NCI-H2107 treated with DMSO at 0.1 percent for 48 hours (cell line): Measurements from ENCODE around the gene WDHD1.
A peak's percentile ranks its signal among the peaks of the same experiment; 100 is the strongest.
"Not testable (repeated sequence)": the region's sequence is repeated elsewhere in the genome, so short reads cannot be mapped to it uniquely, and the experiment has no call there.

Experiments used
- DNase-seq: peaks from one replicate; lab custom pipeline; 2025; ENCODE audit not compliant: unreplicated experiment; lab: John Stamatoyannopoulos, UW

Gene WDHD1

GRCh38 chr14:54967496-54967895, 59.4 kb downstream of the WDHD1 start:
- no peak for DNase-seq

- DNase-seq: no peak
These were observed 71.8 kb downstream of the WDHD1 start for GRCh38 chr14:54955143-54955542.

- not testable (repeated sequence) for DNase-seq
These were observed 73.3 kb downstream of the WDHD1 start for GRCh38 chr14:54953609-54954008.

- DNase-seq: not testable (repeated sequence)
These were observed 74.1 kb downstream of the WDHD1 start for GRCh38 chr14:54952803-54953202.

GRCh38 chr14:54947230-54947629, 79.7 kb downstream of the WDHD1 start:
- no peak for DNase-seq

GRCh38 chr14:54946500-54946899, 80.4 kb downstream of the WDHD1 start:
- DNase-seq: no peak

- no peak for DNase-seq
These were observed 82.0 kb downstream of the WDHD1 start for GRCh38 chr14:54944737-54945391.

- peak; percentile 30 for DNase-seq
These were observed 84.0 kb downstream of the WDHD1 start for GRCh38 chr14:54942913-54943312.

GRCh38 chr14:54936816-54937215, 90.1 kb downstream of the WDHD1 start:
- DNase-seq: no peak

GRCh38 chr14:54935958-54936357, 90.9 kb downstream of the WDHD1 start:
- DNase-seq: no peak

GRCh38 chr14:54935100-54935499, 91.8 kb downstream of the WDHD1 start:
- DNase-seq: no peak

GRCh38 chr14:54933006-54933405, 93.9 kb downstream of the WDHD1 start:
- no peak for DNase-seq

- DNase-seq: no peak
These were observed 95.1 kb downstream of the WDHD1 start for GRCh38 chr14:54931598-54932340.

- DNase-seq: no peak
These were observed 95.8 kb downstream of the WDHD1 start for GRCh38 chr14:54931101-54931500.

GRCh38 chr14:54929556-54929955, 97.3 kb downstream of the WDHD1 start:
- DNase-seq: no peak

GRCh38 chr14:54928216-54928615, 98.7 kb downstream of the WDHD1 start:
- no peak for DNase-seq

GRCh38 chr14:54927551-54927950, 99.3 kb downstream of the WDHD1 start:
- no peak for DNase-seq

- DNase-seq: not testable (repeated sequence)
These were observed 100.3 kb downstream of the WDHD1 start for GRCh38 chr14:54926570-54926969.

GRCh38 chr14:54922598-54922997, 104.3 kb downstream of the WDHD1 start:
- no peak for DNase-seq

- peak; percentile 57 for DNase-seq
These were observed 106.8 kb downstream of the WDHD1 start for GRCh38 chr14:54920052-54920451.

- DNase-seq: no peak
These were observed 107.6 kb downstream of the WDHD1 start for GRCh38 chr14:54919330-54919729.

GRCh38 chr14:54918427-54918826, 108.5 kb downstream of the WDHD1 start:
- no peak for DNase-seq

GRCh38 chr14:54916101-54916500, 110.8 kb downstream of the WDHD1 start:
- no peak for DNase-seq
